WTC11 (cell line): ENCODE measurements around the gene MLLT1.

Experiments used
- CREB1 ChIP-seq: sonication (generic); formaldehyde crosslinking; IDR thresholded peaks from 2 replicates; pipeline ENCODE4 v1.8.0; 2023; ENCODE audit warnings: mild to moderate bottlenecking, missing genetic modification reagents
- ELF4 ChIP-seq: sonication (generic); formaldehyde crosslinking; IDR thresholded peaks from 2 replicates; pipeline ENCODE4 v1.8.1; 2022; ENCODE audit warnings: low read depth, mild to moderate bottlenecking, moderate library complexity, missing genetic modification reagents
- EMX1 ChIP-seq: fragments of 250-450 bp; sonication (Bioruptor Pico); IDR thresholded peaks from 2 replicates; pipeline ENCODE4 v1.8.0; 2021; ENCODE audit warnings: mild to moderate bottlenecking
- ESRRA ChIP-seq: sonication (generic); formaldehyde crosslinking; IDR thresholded peaks from 2 replicates; pipeline ENCODE4 v1.8.1; 2022; ENCODE audit warnings: mild to moderate bottlenecking, missing genetic modification reagents, borderline replicate concordance
- TEAD4 ChIP-seq: sonication (generic); formaldehyde crosslinking; IDR thresholded peaks from 2 replicates; pipeline ENCODE4 v1.8.0; 2022; ENCODE audit warnings: mild to moderate bottlenecking, missing genetic modification reagents
- ZNF138 ChIP-seq: sonication (generic); formaldehyde crosslinking; conservative IDR thresholded peaks from 2 replicates; pipeline ENCODE4 v1.8.1; 2022; ENCODE audit warnings: mild to moderate bottlenecking, moderate library complexity, missing genetic modification reagents
- TF ChIP-seq, protein P1 (sequence below): sonication (generic); formaldehyde crosslinking; IDR thresholded peaks from 2 replicates; pipeline ENCODE4 v1.8.1; 2022; ENCODE audit warnings: missing genetic modification reagents, borderline replicate concordance
- TF ChIP-seq, protein P2 (sequence below): fragments of 200-600 bp; IDR thresholded peaks from 2 replicates; pipeline ENCODE4 v1.8.0; 2022; ENCODE audit warnings: antibody characterized with exemption
- TF ChIP-seq, protein P3 (sequence below): sonication (generic); formaldehyde crosslinking; IDR thresholded peaks from 2 replicates; pipeline ENCODE4 v1.8.0; 2023; ENCODE audit warnings: mild to moderate bottlenecking, missing genetic modification reagents
- TF ChIP-seq, protein P4 (sequence below): sonication (generic); formaldehyde crosslinking; IDR thresholded peaks from 2 replicates; pipeline ENCODE4 v1.8.1; 2022; ENCODE audit warnings: mild to moderate bottlenecking, missing genetic modification reagents, moderate library complexity, borderline replicate concordance
- TF ChIP-seq, protein P5 (sequence below): sonication (generic); formaldehyde crosslinking; IDR thresholded peaks from 2 replicates; pipeline ENCODE4 v1.8.1; 2023; ENCODE audit warnings: mild to moderate bottlenecking, missing genetic modification reagents
- TF ChIP-seq, protein P6 (sequence below): sonication (generic); formaldehyde crosslinking; IDR thresholded peaks from 2 replicates; pipeline ENCODE4 v1.8.1; 2023; ENCODE audit warnings: mild to moderate bottlenecking, missing genetic modification reagents, moderate library complexity
- TF ChIP-seq, protein P7 (sequence below): sonication (generic); formaldehyde crosslinking; IDR thresholded peaks from 2 replicates; pipeline ENCODE4 v1.8.0; 2022; ENCODE audit warnings: mild to moderate bottlenecking, missing genetic modification reagents
- TF ChIP-seq, protein P8 (sequence below): sonication (generic); formaldehyde crosslinking; IDR thresholded peaks from 2 replicates; pipeline ENCODE4 v1.8.1; 2022; ENCODE audit warnings: low read depth, missing genetic modification reagents, borderline replicate concordance

DNA sequence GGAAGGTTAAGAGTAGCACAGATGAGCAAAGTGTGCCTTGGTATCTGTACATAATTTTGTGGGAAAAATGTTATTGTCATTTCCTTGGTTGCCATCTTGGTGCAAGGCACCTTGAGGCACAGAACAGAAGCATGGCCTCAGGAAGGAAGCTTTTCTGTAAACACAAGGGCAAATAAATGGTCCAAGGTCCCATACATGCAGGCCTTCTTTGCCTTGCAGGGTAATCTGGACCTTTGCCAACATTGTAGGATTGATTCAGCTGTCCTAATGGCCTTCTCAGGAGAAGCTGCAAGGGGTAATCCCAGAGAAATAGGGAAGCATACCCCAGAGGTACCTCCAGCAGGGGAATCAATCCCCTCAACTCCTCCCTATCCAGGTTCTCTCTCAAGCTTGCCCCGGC, 9.0 kb upstream of the MLLT1 start:
- TF ChIP-seq, protein P1, sequence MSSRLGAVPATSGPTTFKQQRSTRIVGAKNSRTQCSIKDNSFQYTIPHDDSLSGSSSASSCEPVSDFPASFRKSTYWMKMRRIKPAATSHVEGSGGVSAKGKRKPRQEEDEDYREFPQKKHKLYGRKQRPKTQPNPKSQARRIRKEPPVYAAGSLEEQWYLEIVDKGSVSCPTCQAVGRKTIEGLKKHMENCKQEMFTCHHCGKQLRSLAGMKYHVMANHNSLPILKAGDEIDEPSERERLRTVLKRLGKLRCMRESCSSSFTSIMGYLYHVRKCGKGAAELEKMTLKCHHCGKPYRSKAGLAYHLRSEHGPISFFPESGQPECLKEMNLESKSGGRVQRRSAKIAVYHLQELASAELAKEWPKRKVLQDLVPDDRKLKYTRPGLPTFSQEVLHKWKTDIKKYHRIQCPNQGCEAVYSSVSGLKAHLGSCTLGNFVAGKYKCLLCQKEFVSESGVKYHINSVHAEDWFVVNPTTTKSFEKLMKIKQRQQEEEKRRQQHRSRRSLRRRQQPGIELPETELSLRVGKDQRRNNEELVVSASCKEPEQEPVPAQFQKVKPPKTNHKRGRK (CRISPR knock-in tag) = no peak
- TF ChIP-seq, protein P2, sequence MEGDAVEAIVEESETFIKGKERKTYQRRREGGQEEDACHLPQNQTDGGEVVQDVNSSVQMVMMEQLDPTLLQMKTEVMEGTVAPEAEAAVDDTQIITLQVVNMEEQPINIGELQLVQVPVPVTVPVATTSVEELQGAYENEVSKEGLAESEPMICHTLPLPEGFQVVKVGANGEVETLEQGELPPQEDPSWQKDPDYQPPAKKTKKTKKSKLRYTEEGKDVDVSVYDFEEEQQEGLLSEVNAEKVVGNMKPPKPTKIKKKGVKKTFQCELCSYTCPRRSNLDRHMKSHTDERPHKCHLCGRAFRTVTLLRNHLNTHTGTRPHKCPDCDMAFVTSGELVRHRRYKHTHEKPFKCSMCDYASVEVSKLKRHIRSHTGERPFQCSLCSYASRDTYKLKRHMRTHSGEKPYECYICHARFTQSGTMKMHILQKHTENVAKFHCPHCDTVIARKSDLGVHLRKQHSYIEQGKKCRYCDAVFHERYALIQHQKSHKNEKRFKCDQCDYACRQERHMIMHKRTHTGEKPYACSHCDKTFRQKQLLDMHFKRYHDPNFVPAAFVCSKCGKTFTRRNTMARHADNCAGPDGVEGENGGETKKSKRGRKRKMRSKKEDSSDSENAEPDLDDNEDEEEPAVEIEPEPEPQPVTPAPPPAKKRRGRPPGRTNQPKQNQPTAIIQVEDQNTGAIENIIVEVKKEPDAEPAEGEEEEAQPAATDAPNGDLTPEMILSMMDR = no peak
- TF ChIP-seq, protein P3, sequence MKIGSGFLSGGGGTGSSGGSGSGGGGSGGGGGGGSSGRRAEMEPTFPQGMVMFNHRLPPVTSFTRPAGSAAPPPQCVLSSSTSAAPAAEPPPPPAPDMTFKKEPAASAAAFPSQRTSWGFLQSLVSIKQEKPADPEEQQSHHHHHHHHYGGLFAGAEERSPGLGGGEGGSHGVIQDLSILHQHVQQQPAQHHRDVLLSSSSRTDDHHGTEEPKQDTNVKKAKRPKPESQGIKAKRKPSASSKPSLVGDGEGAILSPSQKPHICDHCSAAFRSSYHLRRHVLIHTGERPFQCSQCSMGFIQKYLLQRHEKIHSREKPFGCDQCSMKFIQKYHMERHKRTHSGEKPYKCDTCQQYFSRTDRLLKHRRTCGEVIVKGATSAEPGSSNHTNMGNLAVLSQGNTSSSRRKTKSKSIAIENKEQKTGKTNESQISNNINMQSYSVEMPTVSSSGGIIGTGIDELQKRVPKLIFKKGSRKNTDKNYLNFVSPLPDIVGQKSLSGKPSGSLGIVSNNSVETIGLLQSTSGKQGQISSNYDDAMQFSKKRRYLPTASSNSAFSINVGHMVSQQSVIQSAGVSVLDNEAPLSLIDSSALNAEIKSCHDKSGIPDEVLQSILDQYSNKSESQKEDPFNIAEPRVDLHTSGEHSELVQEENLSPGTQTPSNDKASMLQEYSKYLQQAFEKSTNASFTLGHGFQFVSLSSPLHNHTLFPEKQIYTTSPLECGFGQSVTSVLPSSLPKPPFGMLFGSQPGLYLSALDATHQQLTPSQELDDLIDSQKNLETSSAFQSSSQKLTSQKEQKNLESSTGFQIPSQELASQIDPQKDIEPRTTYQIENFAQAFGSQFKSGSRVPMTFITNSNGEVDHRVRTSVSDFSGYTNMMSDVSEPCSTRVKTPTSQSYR (CRISPR knock-in tag) = no peak
- TF ChIP-seq ELF4 (CRISPR knock-in tag) (no peak), EMX1 (CRISPR knock-in tag) (no peak), ESRRA (CRISPR knock-in tag) (no peak), TEAD4 (CRISPR knock-in tag) (no peak), CREB1 (no peak), ZNF138 (CRISPR knock-in tag) (no peak)
- TF ChIP-seq, protein P4, sequence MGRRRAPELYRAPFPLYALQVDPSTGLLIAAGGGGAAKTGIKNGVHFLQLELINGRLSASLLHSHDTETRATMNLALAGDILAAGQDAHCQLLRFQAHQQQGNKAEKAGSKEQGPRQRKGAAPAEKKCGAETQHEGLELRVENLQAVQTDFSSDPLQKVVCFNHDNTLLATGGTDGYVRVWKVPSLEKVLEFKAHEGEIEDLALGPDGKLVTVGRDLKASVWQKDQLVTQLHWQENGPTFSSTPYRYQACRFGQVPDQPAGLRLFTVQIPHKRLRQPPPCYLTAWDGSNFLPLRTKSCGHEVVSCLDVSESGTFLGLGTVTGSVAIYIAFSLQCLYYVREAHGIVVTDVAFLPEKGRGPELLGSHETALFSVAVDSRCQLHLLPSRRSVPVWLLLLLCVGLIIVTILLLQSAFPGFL (CRISPR knock-in tag) = no peak
- TF ChIP-seq, protein P5, sequence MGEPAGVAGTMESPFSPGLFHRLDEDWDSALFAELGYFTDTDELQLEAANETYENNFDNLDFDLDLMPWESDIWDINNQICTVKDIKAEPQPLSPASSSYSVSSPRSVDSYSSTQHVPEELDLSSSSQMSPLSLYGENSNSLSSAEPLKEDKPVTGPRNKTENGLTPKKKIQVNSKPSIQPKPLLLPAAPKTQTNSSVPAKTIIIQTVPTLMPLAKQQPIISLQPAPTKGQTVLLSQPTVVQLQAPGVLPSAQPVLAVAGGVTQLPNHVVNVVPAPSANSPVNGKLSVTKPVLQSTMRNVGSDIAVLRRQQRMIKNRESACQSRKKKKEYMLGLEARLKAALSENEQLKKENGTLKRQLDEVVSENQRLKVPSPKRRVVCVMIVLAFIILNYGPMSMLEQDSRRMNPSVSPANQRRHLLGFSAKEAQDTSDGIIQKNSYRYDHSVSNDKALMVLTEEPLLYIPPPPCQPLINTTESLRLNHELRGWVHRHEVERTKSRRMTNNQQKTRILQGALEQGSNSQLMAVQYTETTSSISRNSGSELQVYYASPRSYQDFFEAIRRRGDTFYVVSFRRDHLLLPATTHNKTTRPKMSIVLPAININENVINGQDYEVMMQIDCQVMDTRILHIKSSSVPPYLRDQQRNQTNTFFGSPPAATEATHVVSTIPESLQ (CRISPR knock-in tag) = no peak
- TF ChIP-seq, protein P6, sequence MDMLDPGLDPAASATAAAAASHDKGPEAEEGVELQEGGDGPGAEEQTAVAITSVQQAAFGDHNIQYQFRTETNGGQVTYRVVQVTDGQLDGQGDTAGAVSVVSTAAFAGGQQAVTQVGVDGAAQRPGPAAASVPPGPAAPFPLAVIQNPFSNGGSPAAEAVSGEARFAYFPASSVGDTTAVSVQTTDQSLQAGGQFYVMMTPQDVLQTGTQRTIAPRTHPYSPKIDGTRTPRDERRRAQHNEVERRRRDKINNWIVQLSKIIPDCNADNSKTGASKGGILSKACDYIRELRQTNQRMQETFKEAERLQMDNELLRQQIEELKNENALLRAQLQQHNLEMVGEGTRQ (CRISPR knock-in tag) = no peak
- TF ChIP-seq, protein P7, sequence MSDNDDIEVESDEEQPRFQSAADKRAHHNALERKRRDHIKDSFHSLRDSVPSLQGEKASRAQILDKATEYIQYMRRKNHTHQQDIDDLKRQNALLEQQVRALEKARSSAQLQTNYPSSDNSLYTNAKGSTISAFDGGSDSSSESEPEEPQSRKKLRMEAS (CRISPR knock-in tag) = no peak
- TF ChIP-seq, protein P8, sequence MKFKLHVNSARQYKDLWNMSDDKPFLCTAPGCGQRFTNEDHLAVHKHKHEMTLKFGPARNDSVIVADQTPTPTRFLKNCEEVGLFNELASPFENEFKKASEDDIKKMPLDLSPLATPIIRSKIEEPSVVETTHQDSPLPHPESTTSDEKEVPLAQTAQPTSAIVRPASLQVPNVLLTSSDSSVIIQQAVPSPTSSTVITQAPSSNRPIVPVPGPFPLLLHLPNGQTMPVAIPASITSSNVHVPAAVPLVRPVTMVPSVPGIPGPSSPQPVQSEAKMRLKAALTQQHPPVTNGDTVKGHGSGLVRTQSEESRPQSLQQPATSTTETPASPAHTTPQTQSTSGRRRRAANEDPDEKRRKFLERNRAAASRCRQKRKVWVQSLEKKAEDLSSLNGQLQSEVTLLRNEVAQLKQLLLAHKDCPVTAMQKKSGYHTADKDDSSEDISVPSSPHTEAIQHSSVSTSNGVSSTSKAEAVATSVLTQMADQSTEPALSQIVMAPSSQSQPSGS (CRISPR knock-in tag) = no peak
